Measurements from ENCODE around the gene FUBP3. TPM values are rescaled to one million over a fixed set of nuclear protein-coding genes. Genes with fewer than 3 reads are reported as not detected.

FUBP3 gene
- total RNA-seq, 1 experiment from 2014 or later = 78.6 TPM

GRCh38 chr9:130662099-130662969 lies 83.0 kb downstream of the FUBP3 start:
- H3K4me1 Mint-ChIP-seq = peaks cover 11 to 37% of the 10 kb centered on the region in 2 experiments
- no peak overlapping the region for H3K18ac ChIP-seq (ENCODE audit: insufficient read length, low read depth, low read length)
- H3K9ac ChIP-seq (ENCODE audit: extremely low read depth, insufficient read length, low read length) = no peak overlapping the region
- H2AK5ac ChIP-seq (ENCODE audit: insufficient read length, low read length) = no peak overlapping the region
- TF ChIP-seq CTCF (conservative IDR thresholded peaks at IDR 0.05) = peak; percentile 51
- peaks cover 4 to 7% (median 5%) of the 10 kb centered on the region in 3 experiments; a peak in 4 of 7 replicates for H3K36me3 Mint-ChIP-seq (ENCODE audit: insufficient read depth in 1 of 3, low read depth in 3 of 3)
- peak overlapping the region in 1 of 3 experiments; percentile 59; a peak in 1 of 7 replicates for H3K27ac Mint-ChIP-seq
- peaks cover 0 to 13% of the 10 kb centered on the region in 2 experiments; a peak in 3 of 5 replicates for H3K9me3 Mint-ChIP-seq
- peaks cover 18% of the 10 kb centered on the region for H3K23me2 ChIP-seq (ENCODE audit: insufficient read length, low read depth, low read length, poor library complexity, severe bottlenecking)
- peak overlapping the region; percentile 4 for H3K4me2 ChIP-seq (ENCODE audit: insufficient read depth, insufficient read length, low read length)
- H4K5ac ChIP-seq (ENCODE audit: insufficient read length, low read depth, low read length) = no peak overlapping the region
- H3K14ac ChIP-seq (ENCODE audit: insufficient read depth, low read length) = no peak overlapping the region
- peak; percentile 67 for DNase-seq
- H2BK20ac ChIP-seq (ENCODE audit: low read depth, low read length, poor library complexity, severe bottlenecking) = no peak overlapping the region
- H3K79me1 ChIP-seq (ENCODE audit: insufficient read depth, low read depth, low read length, poor library complexity, severe bottlenecking) = no peaks in the 10 kb centered on the region
- WGBS (ENCODE audit: extremely low coverage, insufficient read length, low lambda C conversion rate) = no CpG with 5 or more reads among the region's 49 CpGs
- peaks cover 100% of the 10 kb centered on the region for H3K27me3 Mint-ChIP-seq (ENCODE audit: low read depth)
- no peak overlapping the region for H4K8ac ChIP-seq (replicated peaks; ENCODE audit: insufficient read length, low read depth, low read length)
- no peak overlapping the region for H2BK120ac ChIP-seq (ENCODE audit: low read depth, low read length, poor library complexity, severe bottlenecking)
- no peak overlapping the region for H2BK12ac ChIP-seq (ENCODE audit: insufficient read length, low read depth, low read length)
- no peaks in the 10 kb centered on the region; the same call in 1 of the 2 replicates for H3K4me1 ChIP-seq (ENCODE audit: insufficient read depth, low read length)
- H4K20me1 ChIP-seq (ENCODE audit: control insufficient read depth, insufficient read depth, insufficient read length) = no peaks in the 10 kb centered on the region
- H3K4ac ChIP-seq (ENCODE audit: low read depth, low read length) = no peak overlapping the region
- no peak overlapping the region for H4K91ac ChIP-seq (ENCODE audit: insufficient read length, low read depth, low read length)
- H3K56ac ChIP-seq (ENCODE audit: insufficient read length, low read depth, low read length) = no peak overlapping the region
- H3K23ac ChIP-seq (ENCODE audit: insufficient read length, low read depth, low read length) = no peak overlapping the region
- H2BK15ac ChIP-seq (ENCODE audit: low read depth, low read length) = no peak overlapping the region
- no peak overlapping the region for H3K27ac ChIP-seq (ENCODE audit: insufficient read length, low read depth, low read length)
- no peak overlapping the region for H3T11ph ChIP-seq (ENCODE audit: low read length)
- H3K9me3 ChIP-seq (ENCODE audit: control insufficient read depth, low read depth, low read length) = no peaks in the 10 kb centered on the region
- no peaks in the 10 kb centered on the region for H3K79me2 ChIP-seq (ENCODE audit: insufficient read depth, low read length)
- H2AFZ ChIP-seq (ENCODE audit: low read length) = no peak overlapping the region
- peak overlapping the region in 1 of 2 experiments; percentile 83; a peak in 3 of 5 replicates for H3K4me3 Mint-ChIP-seq
- H3K27me3 ChIP-seq (ENCODE audit: insufficient read depth, low read length) = peaks cover 90% of the 10 kb centered on the region
- no peak overlapping the region for H2BK5ac ChIP-seq (ENCODE audit: insufficient read length, low read length)

Data from H9 (cell line).